Measurements from ENCODE around the gene NOXA1. TPM values are rescaled to one million over a fixed set of nuclear protein-coding genes. Genes with fewer than 3 reads are reported as not detected.

Gene NOXA1
- total RNA-seq, 1 donor from 2014 or later: 3.2 TPM

- DNase-seq (ENCODE audit: low spot score): no peak
These were observed 35.9 kb upstream of the NOXA1 start for GRCh38 chr9:137387114-137387890.

GRCh38 chr9:137387891-137388560 is 35.2 kb upstream of the NOXA1 start:
- no peak for DNase-seq (ENCODE audit: low spot score)

GRCh38 chr9:137388589-137389427 is 34.4 kb upstream of the NOXA1 start:
- DNase-seq (ENCODE audit: low spot score): no peak

- DNase-seq (ENCODE audit: low spot score): no peak
These were observed 33.8 kb upstream of the NOXA1 start for GRCh38 chr9:137389428-137389746.

DNA sequence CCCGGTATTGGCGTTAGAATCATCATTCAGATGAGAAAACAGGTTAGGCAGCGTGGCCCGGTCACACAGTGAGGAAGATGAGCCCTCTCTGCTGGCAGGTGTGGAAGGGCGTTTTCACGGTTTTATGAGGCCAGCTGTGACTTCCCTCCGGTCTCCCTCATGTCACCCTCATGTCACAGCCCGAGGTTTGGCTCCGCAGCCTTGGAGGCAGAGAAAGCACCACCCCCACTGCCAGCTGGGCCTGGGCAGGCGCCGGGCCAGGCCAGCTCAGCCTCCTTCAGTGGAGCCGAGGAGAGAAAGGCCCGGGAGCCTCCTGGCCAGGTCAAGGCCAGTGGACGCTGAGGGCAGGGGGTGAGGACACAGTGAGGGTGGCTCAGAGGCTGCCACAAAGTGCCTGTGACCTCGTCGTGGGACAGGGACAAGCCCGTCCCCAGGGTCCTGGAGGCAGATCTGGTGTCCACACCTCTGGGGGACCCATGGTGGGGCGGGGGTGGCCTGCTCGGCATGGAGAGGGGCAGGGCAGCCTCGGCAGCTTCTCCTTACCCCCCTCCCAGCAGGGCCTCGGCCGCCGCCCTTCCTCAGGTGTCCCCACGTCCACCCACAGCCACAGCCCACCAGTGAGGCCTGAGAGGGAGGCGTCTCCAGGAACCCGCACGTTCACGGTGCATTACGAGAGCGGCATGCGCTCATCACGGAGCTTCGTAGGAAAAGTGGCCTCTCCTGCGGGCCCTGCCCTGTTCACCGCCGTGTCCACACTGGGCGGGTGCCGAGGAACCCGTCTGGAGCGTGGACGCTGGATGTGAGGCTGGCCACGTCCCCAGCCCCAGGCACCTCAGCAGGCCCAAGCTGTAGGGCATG is 32.4 kb upstream of the NOXA1 start:
- no peak for DNase-seq (ENCODE audit: low spot score)

DNA sequence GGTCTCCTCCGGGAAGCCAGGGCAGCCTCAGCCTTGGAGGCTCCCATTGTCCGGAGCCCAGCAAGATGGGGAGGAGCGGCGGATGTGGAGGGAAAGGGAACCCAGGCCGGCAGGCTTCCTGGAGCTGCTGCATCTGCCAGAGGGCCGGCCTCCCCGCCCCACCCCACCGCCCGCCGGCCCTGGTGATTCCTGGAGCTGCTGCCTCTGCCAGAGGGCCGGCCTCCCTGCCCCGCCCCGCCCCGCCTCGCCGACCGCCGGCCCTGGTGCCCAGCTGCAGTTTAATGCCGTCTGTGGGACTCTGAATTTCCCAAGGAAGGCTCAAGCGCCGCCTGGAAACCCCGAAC is 31.8 kb upstream of the NOXA1 start:
- DNase-seq (ENCODE audit: low spot score): no peak

- no peak for DNase-seq (ENCODE audit: low spot score)
These were observed 30.8 kb upstream of the NOXA1 start for GRCh38 chr9:137392232-137393007.

GRCh38 chr9:137393176-137394150 is 29.7 kb upstream of the NOXA1 start:
- no peak for DNase-seq (ENCODE audit: low spot score)

GRCh38 chr9:137394866-137395665 is 28.1 kb upstream of the NOXA1 start:
- no peak for DNase-seq (ENCODE audit: low spot score)

GRCh38 chr9:137395666-137396010 is 27.6 kb upstream of the NOXA1 start:
- no peak for DNase-seq (ENCODE audit: low spot score)

GRCh38 chr9:137396227-137396626 is 27.0 kb upstream of the NOXA1 start:
- no peak for DNase-seq (ENCODE audit: low spot score)

DNA sequence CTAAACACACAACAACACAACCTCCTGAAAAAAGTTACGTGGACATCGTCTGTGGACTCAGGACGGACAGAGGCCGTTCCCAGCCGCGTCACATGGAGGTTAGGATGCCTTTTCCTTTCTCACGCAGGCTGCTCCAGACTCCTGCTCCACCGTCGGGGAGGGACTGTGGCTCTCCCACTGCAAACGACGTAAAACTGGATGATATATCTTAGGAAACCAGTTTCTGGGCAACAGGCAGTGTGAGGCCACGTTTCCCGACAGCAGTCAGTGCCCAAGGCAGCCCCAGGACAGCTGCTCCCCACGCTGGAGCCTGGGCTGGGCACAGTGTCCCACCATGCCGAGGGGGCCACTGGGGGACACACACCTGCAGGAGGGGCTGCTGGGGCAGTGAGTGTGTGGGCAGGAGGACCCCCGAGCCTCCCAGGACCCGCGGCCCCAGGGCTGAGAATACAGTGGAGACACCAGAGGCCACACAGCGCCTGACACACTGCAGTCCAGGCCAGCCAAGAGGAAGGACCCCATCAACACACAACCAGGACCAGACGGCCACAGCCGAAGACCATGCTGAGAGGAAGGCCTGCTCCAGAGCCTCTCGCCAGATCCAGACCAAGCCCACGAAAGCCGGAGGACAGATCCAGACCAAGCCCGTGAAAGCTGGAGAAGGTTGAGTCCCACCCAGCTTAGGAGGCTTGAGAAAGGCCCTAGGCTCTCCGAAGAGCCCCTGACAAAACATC is 26.4 kb upstream of the NOXA1 start:
- DNase-seq (ENCODE audit: low spot score): no peak

DNA sequence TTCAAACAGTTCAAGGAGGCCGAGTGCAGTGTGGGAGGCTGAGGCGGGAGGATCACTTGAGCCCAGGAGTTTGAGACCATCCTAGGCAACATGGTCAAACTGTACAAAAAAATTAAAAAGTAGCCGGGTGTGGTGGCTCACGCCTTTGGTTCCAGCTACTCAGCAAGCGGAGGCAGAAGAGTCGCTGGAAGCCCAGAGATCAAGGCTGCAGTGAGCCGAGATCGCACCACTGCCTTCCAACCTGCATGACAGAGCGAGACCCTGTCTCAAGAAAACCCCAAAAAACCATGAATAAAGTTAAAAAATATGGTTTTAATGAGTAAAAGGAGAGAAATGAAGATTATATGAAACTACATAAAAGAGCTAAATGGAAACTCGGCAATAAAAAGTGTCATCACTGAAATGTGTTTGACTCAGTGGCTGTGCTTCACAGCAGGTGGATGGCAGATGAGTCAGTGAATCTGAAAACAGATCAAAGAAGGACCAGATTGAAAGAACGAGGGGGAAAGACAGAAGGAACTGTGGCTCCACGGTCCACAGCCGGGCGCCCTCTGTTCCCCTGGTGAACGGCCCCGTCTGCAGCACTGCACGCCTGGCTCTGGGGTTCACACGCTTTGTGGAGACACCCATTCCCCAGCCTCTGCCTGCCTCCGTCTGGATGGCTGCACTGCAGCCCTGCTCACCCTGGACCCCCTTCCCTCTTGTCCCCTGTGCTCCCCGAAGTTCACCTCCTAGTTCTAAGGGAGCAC is 25.3 kb upstream of the NOXA1 start:
- DNase-seq (ENCODE audit: low spot score): no peak

DNA sequence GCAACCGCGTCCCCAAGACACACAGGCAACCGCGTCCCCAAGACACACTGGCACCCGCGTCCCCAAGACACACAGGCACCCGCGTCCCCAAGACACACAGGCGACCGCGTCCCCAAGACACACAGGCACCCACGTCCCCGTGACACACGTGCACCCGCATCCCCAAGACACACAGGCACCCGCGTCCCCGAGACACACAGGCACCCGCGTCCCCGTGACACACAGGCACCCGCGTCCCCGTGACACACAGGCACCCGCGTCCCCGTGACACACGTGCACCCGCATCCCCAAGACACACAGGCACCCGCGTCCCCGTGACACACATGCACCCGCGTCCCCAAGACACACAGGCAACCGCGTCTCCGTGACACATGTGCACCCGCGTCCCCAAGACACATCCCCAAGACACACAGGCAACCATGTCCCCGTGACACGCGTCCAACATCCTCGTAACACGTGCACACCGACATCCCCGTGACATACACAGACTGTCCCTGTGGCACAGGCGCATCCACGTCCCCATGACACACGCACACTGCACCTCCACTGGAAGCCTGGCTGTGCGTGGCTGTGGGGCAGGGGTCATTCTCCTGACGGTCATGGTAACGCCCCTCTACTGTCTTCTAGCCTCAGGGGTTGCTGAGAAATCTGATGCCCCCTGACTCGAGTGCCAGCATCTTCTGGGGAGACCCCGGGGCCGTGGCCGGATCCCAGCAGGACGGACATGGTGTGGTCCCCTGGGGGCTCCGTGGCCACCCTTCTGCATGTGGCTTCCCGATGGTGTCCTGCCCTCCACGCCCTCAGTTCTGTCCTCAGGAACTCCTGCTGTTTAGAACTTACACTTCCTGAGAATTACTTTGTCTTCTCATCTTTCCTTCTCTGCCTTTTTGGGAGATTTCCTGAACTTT is 24.4 kb upstream of the NOXA1 start:
- DNase-seq (ENCODE audit: low spot score): no peak

DNA sequence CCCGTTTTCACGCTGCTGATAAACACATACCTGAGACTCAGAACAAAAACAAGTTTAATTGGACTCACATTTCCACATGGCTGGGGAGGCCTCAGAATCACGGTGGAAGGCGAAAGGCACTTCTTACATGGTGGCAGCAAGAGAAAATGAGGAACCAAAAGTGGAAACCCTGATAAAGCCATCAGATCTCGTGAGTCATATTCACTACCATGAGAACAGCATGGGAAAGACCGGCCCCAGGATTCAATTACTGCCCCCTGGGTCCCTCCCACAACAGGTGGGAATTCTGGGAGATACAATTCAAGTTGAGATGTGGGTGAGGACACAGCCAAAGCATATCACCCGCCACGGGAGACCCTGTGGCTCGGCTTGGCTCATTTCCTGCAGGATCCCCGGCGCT is 20.4 kb upstream of the NOXA1 start:
- no peak for DNase-seq (ENCODE audit: low spot score)

- no peak for DNase-seq (ENCODE audit: low spot score)
These were observed 19.9 kb upstream of the NOXA1 start for GRCh38 chr9:137403269-137403668.

All from mesenteric fat pad (tissue), 1 donor.